B cell (primary cell): Measurements from ENCODE around the gene AP3B2.

Source experiments
- CTCF ChIP-seq: fragments of 200-600 bp; IDR thresholded peaks from one replicate; pipeline ENCODE4 v1.8.0; 2022; ENCODE audit warnings: antibody characterized with exemption, mild to moderate bottlenecking
- EZH2 ChIP-seq: IDR thresholded peaks from 2 replicates; pipeline ENCODE4 v1.6.1; 2012; ENCODE audit warnings: borderline replicate concordance, low read depth, mild to moderate bottlenecking, moderate library complexity, low read length; ENCODE audit not compliant: insufficient read depth, poor library complexity, severe bottlenecking

- no peak for TF ChIP-seq CTCF
- TF ChIP-seq EZH2: no peak
Measured at GRCh38 chr15:82646250-82647044, 63.2 kb downstream of the AP3B2 start.
